GM19023 (cell line): Measurements from ENCODE around the gene HNRNPL.
"Not testable (repeated sequence)": the region's sequence is repeated elsewhere in the genome, so short reads cannot be mapped to it uniquely, and the experiment has no call there.

Experiments
- ATAC-seq: cut with Tn5 transposase; IDR thresholded peaks from one replicate; pipeline ENCODE4 v1.9.1; 2021; ENCODE audit warnings: mild to moderate bottlenecking, moderate library complexity; ENCODE audit not compliant: unreplicated experiment

Gene HNRNPL

DNA sequence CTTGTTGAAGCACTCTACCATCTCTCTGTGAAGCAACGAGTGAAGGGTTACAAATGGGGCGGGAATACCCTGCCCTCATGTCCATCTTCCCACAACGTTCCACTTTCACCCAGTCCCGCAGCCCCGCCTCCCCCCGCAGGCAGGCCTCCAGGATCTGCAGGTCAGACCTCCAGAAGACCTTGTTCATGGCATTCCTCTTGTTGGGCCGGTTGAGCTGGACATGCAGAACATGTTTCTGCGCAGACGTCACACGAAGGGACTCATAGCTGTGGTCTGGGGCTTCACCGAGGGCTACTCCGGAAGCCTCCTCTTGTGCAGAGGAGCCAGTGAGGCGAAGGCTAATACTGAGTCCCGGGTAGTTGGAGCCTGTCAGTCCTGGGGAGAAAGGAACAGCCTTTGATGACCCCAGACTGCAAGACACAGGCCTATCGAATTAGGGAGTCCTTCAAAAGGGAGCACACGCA lies 18.6 kb downstream of the HNRNPL start:
- ATAC-seq = peak; percentile 54

GRCh38 chr19:38830039-38830733 lies 19.6 kb downstream of the HNRNPL start:
- no peak for ATAC-seq

DNA sequence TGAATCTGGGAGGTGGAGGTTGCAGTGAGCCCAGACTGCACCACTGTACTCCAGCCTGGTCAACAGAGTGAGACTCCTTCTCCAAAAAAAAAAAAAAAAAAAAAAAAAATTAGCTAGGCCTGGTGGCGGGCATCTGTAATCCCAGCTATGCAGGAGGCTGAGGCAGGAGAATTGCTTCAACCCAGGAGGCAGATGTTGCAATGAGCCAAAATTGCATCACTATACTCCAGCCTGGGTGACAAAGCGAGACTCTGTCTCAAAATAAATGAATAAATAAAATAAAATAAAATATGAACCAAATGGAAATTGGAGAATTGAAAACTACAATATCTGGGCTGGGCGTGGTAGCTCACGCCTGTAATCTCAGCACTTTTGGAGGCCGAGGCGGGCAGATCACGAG lies 20.6 kb downstream of the HNRNPL start:
- ATAC-seq = not testable (repeated sequence)

- ATAC-seq = no peak
Observed at GRCh38 chr19:38826856-38827551, 22.8 kb downstream of the HNRNPL start.

- ATAC-seq = not testable (repeated sequence)
Observed at GRCh38 chr19:38825936-38826335, 23.9 kb downstream of the HNRNPL start.

- not testable (repeated sequence) for ATAC-seq
Observed at GRCh38 chr19:38821230-38821825, 28.5 kb downstream of the HNRNPL start.

DNA sequence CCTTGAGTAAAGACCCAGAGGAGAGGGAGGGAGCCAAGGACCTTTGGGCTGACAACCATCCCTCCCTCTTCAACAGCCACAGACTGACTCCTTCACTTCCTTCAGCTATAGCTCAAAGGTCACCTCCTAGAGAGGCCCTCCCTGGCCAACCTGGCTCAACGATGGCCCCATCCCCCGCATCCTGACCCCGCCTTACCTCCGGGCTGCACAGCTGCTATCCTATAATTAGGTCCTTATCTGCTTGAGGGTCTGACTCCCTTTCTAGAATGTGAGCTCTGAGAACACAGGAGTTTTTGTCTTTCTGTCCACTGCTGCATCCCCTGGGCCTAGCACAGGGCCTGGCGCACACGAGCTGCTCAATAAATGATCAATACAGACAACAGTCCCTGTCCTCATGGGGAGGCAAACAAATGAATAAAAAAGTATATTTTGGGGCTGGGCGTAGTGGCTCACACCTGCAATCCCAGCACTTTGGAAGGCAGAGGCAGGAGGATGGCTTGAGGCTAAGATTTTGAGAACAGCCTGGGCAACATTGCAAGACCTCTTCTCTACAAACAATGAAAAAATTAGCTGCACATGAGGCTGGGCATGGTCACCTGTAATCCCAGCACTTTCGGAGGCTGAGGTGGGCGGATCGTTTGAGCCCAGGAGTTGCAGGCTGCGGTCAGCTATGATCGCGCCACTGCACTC lies 30.4 kb downstream of the HNRNPL start:
- no peak for ATAC-seq

- ATAC-seq = no peak
Observed at GRCh38 chr19:38817081-38817480, 32.7 kb downstream of the HNRNPL start.

DNA sequence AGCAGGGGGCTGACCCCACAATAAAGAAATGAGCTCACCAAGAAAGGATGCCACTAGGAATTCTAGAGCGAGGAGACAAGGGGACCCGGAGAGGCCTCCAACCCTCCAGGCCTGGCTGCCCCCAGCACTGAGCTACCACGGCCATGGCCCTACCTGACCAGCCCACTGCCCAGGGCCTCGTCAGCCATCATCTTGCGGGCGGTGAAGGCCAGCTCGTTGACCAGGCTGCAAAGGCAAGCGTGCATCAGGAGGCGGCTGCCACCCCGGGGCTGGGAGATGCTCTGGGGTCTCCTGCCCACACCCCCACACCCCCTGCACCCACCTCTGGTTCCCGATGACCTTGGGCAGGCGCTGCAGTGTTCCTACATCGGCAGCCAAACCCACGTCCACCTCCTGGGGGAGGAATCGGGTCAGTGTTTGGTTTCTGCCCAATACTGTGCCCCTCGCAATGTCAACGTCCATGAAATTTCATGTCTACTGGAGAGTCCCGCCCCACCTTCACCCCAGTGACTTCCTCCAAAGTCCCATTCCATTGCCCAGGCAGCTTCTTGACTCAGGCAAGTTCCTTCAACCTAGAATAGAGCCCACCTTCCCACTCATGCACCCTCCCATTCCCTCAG lies 33.5 kb downstream of the HNRNPL start:
- no peak for ATAC-seq

- ATAC-seq = no peak
Observed at GRCh38 chr19:38815059-38816001, 34.5 kb downstream of the HNRNPL start.

DNA sequence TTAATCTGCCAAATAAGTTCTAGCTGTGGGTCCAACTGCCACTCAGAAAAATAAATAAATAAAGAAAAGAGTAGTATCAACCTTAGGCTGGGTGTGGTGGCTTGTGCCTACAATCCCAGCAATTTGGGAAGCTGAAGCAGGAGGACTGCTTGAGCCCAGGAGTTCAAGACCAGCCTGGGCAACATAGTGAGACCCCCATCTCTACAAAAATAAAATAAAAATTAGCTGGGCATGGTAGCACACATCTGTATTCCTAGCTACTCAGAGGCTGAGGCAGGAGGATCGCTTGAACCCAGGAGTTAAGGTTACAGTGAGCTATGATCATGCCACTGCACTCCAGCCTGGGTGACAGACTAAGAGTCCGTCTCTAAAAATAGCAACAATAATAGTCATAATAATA lies 35.9 kb downstream of the HNRNPL start:
- not testable (repeated sequence) for ATAC-seq

GRCh38 chr19:38813323-38813722 lies 36.5 kb downstream of the HNRNPL start:
- no peak for ATAC-seq

DNA sequence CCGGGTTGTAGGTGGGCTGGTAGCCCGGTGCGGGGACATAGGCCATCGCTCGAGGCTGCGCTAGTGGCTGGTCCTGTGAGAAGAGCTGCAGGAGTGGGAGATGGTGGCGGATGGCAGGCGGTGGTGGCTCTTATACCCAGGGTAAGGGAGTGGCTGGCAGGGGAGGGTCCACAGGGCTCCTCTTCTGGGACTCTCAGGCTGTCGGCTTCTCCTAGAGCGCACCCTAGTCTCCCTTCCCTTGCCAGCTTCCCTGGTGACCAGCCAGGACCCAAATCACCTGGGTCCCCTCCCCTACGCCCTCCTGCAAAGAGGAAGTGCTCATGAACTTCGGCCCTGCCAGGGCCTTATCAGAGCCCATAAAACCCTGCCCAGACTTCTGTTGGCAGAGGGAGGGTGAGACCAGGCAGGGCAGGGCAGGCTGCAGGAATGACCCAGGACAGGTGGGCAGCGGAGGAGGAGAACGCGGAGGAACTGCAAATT lies 36.9 kb downstream of the HNRNPL start, which contains the start of gene LGALS4:
Gene LGALS4, minus strand, starts transcription at position 105 of the 480 bp plus-strand sequence. Its CDS starts 59 bp downstream, at position 46.
- no peak for ATAC-seq

DNA sequence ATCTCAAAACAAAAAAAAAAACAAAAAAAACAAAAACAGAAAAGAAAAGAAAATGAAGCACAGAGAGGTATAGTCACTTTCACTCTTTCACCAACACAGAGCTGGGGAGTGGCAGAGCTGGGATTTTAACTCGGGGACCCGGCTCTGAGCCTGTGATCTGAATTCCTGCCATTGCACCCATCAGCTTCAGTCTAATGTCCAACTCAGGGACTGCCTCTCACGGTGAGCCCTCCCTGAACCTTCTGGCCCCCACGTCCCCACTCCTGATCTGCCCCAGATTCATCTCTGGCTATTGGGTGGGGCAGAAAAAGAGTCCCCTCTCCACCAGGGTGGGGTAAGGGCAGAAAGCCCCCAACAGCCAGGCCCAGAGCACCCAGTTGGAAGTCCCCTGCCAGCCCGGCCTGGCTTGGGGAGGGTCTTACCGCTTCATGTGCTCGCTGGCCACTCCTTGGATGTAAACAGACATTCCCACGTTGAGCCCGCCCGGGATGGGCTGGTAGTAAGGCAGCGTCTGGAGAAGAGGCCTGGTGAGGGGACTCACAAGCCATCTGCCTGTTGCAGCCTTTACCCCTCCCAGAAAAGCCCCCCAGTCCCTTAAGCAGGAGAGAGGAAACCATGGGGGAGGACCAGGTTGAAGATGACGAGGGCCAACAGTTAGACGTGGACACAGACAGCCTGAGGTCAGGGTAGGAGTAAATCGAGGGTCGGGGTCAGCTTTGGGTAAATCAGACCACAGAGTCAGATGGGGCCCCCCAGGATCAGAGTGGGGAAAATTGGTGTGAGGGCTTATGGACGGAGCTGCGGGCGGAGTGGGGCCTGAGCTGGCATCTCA lies 37.6 kb downstream of the HNRNPL start:
- ATAC-seq = no peak

- no peak for ATAC-seq
Observed at GRCh38 chr19:38809592-38810252, 40.1 kb downstream of the HNRNPL start.

DNA sequence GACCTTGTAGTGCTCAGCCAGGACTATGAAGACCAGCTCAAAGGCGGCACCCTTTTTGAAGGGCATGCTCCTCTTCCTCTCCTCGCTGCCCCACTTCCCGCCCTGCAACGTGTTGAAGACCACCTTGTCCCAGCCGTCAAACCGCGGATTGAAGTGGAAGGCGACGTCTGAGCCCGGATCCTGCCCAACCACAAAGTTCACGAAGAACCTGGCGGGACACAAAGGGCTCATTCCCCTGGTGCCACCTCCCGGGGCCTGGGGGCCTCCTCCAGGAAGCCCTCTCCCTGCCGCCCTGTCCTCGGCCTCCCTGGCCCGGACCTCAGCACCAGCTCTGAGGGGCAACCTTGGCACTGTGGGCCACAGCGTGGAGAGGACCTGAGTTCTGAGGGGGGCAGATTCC lies 41.0 kb downstream of the HNRNPL start:
- ATAC-seq = no peak

DNA sequence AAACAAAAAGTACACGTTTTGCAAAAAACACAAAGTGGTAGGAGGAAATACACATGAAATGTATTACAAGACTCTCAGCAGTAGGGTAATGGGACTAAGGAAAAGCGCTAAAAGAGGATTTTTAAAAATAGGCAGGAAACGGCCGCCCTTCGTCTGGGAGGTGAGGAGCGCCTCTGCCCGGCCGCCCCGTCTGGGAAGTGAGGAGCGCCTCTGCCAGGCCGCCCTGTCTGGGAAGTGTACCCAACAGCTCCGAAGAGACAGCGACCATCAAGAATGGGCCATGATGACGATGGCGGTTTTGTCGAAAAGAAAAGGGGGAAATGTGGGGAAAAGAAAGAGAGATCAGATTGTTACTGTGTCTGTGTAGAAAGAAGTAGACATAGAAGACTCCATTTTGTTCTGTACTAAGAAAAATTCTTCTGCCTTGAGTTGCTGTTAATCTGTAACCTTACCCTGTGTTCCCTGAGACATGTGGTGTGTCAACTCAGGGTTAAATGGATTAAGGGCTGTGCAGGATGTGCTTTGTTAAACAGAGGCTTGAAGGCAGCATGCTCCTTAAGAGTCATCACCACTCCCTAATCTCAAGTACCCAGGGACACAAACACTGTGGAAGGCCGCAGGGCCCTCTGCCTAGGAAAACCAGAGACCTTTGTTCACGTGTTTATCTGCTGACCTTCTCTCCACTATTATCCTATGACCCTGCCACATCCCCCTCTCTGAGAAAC lies 42.2 kb downstream of the HNRNPL start:
- ATAC-seq = not testable (repeated sequence)
